Glomerular visceral epithelial cell (primary cell): ENCODE data around the gene CELA3A.
A peak's percentile ranks its signal among the peaks of the same experiment; 100 is the strongest.
"Not testable (repeated sequence)": the region's sequence is repeated elsewhere in the genome, so short reads cannot be mapped to it uniquely, and the experiment has no call there.

Source experiments
- DNase-seq: peaks from one replicate; pipeline ENCODE4 v3.0.0-alpha.2; 2016; ENCODE audit errors: extremely low spot score

The CELA3A gene, protein sequence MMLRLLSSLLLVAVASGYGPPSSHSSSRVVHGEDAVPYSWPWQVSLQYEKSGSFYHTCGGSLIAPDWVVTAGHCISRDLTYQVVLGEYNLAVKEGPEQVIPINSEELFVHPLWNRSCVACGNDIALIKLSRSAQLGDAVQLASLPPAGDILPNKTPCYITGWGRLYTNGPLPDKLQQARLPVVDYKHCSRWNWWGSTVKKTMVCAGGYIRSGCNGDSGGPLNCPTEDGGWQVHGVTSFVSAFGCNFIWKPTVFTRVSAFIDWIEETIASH

GRCh38 chr1:22001409-22001808 is at the start of gene CELA3A:
CELA3A (plus strand) TSS chr1:22001657; CDS start chr1:22001675, 18 bp downstream.
- DNase-seq, result no peak

DNA sequence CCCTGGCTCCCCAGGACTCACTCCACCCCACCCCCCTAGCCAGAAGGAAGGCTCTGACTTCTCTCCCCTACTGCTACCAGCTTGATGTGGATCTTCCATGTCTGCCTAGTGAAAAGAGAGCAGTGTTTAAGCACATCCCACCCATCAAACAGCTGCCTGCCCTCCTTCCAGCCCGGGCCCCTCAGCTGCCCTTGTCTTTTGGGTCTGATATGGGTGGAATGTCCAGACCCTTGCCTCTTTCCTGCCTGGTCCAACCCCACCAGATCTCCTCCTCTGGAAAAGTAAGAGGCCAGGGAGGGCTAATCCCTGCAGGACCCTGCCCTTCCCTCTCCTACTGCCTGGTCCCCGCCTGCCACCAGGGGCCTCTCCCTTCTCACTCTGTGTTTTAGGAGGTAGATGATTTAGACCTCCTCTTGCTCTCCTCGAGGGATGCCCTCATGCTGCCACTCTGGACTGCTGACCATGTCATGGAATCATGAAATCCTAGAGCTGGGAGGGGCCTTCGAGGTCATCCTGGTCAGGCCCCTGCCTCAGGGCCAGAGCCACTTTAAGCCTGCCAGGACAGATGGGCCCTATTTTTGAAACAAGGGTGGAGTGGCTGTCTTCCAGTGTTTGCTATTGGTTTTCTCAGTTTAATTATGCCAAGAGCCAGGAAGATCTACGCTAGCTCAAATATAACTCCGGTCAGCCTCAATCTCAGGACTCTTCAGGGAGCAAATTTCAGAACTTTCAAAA is 48.5 kb upstream of the CELA3A start:
- no peak for DNase-seq

GRCh38 chr1:21955058-21955457 is 46.4 kb upstream of the CELA3A start:
- DNase-seq, result no peak

- DNase-seq, result peak; percentile 35
These were observed 45.8 kb upstream of the CELA3A start for GRCh38 chr1:21955501-21956281.

DNA sequence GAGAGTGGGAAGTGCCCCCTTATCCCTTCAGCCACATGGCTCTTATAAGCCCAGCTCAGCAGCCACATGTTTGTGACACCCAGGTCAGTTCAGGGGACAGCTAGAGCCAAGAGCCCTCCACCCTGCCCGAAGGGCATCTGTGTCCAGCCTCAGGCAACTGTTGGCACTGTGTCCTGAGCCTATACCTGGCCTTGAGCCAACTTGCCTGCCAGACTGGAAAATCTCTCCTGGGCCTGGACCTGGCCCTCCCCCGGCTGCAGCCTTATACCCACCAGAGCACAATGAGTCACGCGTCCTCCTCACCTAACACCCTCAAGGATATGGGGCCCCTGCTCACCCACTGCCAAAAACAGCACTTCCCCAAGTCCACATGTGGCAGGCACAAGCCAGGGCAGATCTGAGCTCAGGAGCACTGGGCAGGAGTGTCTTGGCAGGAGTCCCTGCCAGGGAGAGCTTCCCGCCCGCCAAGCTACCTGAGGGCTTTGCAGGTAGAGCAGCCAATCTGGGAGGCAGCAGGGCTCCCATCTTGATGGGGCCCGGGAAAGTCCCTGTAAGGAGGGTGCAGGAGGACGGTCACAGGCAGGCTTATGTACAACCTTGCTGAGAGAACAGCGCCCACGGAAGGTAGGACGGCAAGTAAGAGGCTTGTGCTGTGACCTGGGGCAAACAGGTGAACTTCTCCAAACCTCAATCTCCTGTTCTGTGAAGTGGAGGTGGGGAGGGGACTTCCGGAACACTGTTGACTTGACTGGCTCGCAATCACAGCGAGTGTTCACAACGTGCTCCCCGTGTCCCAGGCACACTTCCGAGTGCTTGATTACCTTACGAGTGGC is 44.5 kb upstream of the CELA3A start:
- peak; percentile 95 for DNase-seq

DNA sequence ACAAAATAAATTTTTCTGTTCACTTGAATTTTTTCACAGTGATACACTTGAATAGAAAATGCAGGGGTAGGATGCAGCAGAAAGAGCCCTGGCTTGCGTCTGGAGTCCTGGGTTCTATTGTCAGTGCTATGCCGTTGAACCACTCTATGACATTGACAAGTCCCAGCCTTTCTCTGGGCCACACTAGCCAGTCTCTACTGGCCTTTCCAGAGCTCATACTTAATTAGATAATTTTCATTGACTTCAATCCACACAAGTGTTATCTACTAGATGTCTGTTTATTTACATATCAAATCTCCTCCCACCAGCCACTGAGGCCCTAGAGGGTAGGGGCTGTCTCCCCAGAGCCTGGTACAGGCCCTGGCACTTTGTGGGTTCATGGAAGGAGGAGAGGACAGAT is 40.1 kb upstream of the CELA3A start:
- no peak for DNase-seq

- no peak for DNase-seq
These were observed 39.7 kb upstream of the CELA3A start for GRCh38 chr1:21961799-21962198.

DNA sequence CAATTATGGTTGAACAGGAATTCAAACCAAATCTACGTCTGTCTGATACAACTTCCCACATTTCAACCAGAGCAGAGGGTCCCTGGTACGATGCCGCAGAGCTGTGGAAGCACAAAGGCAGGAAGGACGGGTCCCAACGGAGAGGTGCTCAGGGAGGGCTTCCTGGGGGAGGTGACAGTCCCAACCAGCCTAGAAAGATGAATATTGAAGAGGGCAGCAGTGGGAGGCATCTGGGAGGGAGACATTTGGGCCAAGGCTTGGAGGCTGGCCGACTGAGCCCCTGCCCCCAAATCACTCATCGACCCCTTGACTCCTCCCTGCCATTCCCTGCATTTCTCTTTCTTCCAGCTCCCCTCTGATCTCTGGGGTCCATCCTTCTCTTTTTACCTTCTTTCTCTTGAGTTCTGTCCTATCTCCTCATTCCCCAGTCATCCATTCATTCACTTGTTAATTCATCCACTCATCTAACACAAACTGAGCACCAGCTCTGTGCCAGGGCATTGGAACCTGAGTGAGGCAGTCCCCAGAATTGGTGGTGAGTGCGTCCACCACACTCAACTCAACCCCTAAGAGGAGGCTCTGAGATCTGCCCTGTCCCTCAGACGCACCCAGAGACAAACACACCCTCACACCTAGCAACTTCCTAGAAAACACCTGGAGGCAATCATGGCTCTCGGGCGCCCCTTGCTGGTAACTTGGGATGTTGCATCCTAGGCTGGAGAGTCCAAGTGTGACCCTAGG is 37.8 kb upstream of the CELA3A start:
- DNase-seq, result peak; percentile 82

DNA sequence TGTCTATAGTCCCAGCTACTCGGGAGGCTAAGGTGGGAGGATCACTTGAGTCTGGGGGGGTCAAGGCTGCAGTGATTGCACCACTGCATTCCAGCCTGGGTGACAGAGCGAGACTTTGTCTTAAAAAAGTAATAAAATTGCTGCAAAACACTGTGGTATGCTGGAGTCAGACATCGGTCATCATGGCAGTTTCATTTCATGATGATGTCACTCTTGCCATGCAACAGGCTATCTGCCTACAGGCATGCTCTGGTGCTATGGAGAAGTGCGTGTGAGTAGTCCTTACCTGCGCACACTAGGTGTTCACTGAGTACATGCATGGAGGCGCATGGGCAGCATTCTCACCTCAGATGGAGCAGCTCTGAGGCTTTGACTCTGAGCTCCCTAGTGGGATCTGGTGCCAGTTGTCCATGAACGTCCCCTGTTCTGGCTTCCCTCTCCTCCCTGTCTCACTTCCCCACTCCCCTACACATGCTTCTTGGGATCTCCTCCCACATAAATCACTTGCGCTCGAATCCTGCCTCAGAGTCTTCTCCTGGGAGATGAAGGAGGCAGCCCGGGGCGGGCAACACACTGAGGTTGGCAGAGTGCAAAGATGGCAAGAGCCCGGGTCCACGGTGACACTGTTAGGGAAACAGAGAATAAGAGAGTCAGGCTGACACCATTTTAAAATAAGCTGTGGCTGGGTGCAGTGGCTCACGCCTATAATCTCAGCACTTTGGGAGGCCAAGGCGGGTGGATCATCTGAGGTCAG is 35.0 kb upstream of the CELA3A start:
- peak; percentile 50 for DNase-seq

- not testable (repeated sequence) for DNase-seq
These were observed 34.2 kb upstream of the CELA3A start for GRCh38 chr1:21967216-21967615.

- not testable (repeated sequence) for DNase-seq
These were observed 32.4 kb upstream of the CELA3A start for GRCh38 chr1:21969066-21969465.

GRCh38 chr1:21970523-21970922 is 30.9 kb upstream of the CELA3A start:
- DNase-seq, result not testable (repeated sequence)

- DNase-seq, result not testable (repeated sequence)
These were observed 28.4 kb upstream of the CELA3A start for GRCh38 chr1:21972973-21973441.

GRCh38 chr1:21973948-21974347 is 27.5 kb upstream of the CELA3A start:
- DNase-seq, result not testable (repeated sequence)

DNA sequence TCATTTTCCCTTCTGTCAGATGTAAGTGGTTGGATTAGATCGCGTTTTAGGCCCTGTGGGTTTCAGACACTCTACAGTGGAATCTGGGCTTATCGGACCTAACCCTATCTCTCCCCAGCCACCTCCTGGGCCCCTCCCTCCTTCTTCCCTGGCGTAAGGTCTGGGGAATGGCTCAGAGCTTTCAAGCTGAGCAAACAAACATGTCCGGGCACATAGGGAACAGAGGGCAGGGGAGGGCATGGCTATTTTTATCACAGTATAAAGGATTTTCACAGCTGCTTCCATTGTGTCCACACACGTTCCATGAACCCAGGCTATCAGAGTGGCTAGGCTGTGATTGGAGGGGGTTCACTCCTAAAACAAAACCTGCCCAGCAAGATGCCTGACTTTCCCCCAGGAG is 26.8 kb upstream of the CELA3A start:
- not testable (repeated sequence) for DNase-seq

DNA sequence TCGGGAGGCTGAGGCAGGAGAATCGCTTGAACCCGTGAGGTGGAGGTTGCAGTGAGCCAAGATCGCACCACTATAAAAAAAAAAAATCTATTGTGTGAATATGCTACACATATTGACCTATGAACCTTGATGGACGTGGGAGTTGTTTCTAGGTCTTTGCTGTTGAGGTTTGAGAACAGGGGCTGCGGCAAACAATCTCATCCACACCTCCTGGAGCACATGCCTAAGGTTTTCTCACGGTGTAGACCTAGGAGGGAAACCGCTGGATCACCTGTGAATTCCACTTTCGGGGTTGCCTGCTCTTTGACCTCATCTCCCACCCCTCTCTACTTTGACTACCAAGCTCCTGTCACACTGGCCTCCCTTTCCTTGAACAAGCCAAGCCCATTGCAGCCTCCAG is 26.2 kb upstream of the CELA3A start:
- DNase-seq, result not testable (repeated sequence)

- not testable (repeated sequence) for DNase-seq
These were observed 24.7 kb upstream of the CELA3A start, which contains the start of gene CELA3B for GRCh38 chr1:21976703-21977239. CELA3B (plus strand) TSS chr1:21977022; CDS start chr1:21977040, 18 bp downstream.

DNA sequence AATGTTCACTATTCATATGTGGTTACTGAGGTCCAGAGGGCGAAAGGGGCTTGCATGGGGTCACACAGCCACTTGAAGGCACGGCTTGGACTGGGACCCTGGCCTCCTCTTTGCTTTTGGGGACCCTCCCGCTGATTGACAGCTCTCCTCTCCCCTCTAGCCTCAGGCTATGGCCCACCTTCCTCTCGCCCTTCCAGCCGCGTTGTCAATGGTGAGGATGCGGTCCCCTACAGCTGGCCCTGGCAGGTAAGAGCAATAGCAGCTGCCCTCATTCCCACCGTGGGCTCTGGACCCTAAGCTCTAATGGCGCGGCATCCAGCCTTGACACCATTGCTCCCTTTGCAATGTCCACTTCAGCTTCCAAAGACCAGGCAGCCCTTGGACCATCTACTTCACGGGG is 23.2 kb upstream of the CELA3A start:
- not testable (repeated sequence) for DNase-seq

- DNase-seq, result not testable (repeated sequence)
These were observed 20.8 kb upstream of the CELA3A start for GRCh38 chr1:21980515-21981220.
